Smooth muscle cell (in vitro differentiated cells): Measurements from ENCODE around the gene ANO6. TPM values are rescaled to one million over a fixed set of nuclear protein-coding genes. Genes with fewer than 3 reads are reported as not detected.

ENCODE experiments used
- DNase-seq: peaks from one replicate; lab custom pipeline; 2025; ENCODE audit not compliant: unreplicated experiment; lab: John Stamatoyannopoulos, UW
- H2AFZ ChIP-seq: fragments of 200-600 bp; sonication (generic); 2 replicates; pipeline ENCODE4 v1.6.0; 2016; ENCODE audit warnings: antibody characterized with exemption, low read depth, mild to moderate bottlenecking
- H3F3A ChIP-seq: fragments of 200-600 bp; sonication (generic); 2 replicates; pipeline ENCODE4 v1.6.0; 2017; ENCODE audit warnings: antibody characterized with exemption, low read depth
- H3K27ac ChIP-seq: fragments of 200-600 bp; sonication (generic); 2 replicates; pipeline ENCODE4 v1.5.1; 2016; ENCODE audit warnings: low read depth, mild to moderate bottlenecking
- H3K27me3 ChIP-seq: fragments of 200-600 bp; sonication (generic); 2 replicates; pipeline ENCODE4 v1.6.1; 2016; ENCODE audit warnings: low read depth, mild to moderate bottlenecking
- H3K36me3 ChIP-seq: fragments of 200-600 bp; sonication (generic); 2 replicates; pipeline ENCODE4 v1.5.1; 2016; ENCODE audit warnings: low read depth
- H3K4me1 ChIP-seq: fragments of 200-600 bp; sonication (generic); 2 replicates; pipeline ENCODE4 v1.5.1; 2016; ENCODE audit warnings: low read depth
- H3K4me2 ChIP-seq: fragments of 200-600 bp; sonication (generic); 2 replicates; pipeline ENCODE4 v1.6.0; 2016; ENCODE audit warnings: mild to moderate bottlenecking
- H3K4me3 ChIP-seq: fragments of 200-600 bp; sonication (generic); 2 replicates; pipeline ENCODE4 v1.5.1; 2016; ENCODE audit warnings: mild to moderate bottlenecking
- H3K79me2 ChIP-seq: fragments of 200-600 bp; sonication (generic); 2 replicates; pipeline ENCODE4 v1.6.0; 2016; ENCODE audit warnings: low read depth, mild to moderate bottlenecking
- H3K9ac ChIP-seq: fragments of 200-600 bp; sonication (generic); 2 replicates; pipeline ENCODE4 v1.6.0; 2016; ENCODE audit warnings: low read depth
- H3K9me3 ChIP-seq: fragments of 200-600 bp; sonication (generic); replicated peaks from 2 replicates; pipeline ENCODE4 v1.5.1; 2016; ENCODE audit warnings: low read depth
- H4K20me1 ChIP-seq: fragments of 200-600 bp; sonication (generic); 2 replicates; pipeline ENCODE4 v1.6.0; 2016; ENCODE audit warnings: low read depth
- CTCF ChIP-seq: fragments of 200-600 bp; sonication (generic); IDR thresholded peaks from 2 replicates; pipeline ENCODE4 v1.5.1; 2017; ENCODE audit warnings: borderline replicate concordance, mild to moderate bottlenecking, antibody characterized with exemption; ENCODE audit not compliant: insufficient read depth, poor library complexity, severe bottlenecking
- WGBS: methylation state at CpG from one replicate; pipeline ENCODE4 v1.1.7; 2016; ENCODE audit warnings: low lambda C conversion rate; 5-methylcytosine and 5-hydroxymethylcytosine counted together
- polyA plus RNA-seq: library from polyadenylated mRNA; unstranded; fragments of >200 nt; fragmentation: Nextera tagmentation; extraction: Ambion mirVana; gene quantifications from 2 replicates; pipeline ENCODE4 v1.2.1, GENCODE V29; 2016
- total RNA-seq: library from RNA; depleted of rRNA; stranded (reverse); fragments of >200 nt; gene quantifications from 2 replicates; pipeline ENCODE4 v1.2.3, GENCODE V29; 2014

Gene ANO6
- total and polyA plus RNA-seq, 2 experiments from 2014 or later = 44.8 to 106 TPM

GRCh38 chr12:45357539-45358417, 141.9 kb downstream of the ANO6 start:
- H3F3A ChIP-seq = peaks cover 1% of the 10 kb centered on the region
- no peak for TF ChIP-seq CTCF
- H3K4me1 ChIP-seq = no peaks in the 10 kb centered on the region
- H3K79me2 ChIP-seq = peaks cover 13% of the 10 kb centered on the region
- no peak overlapping the region for H2AFZ ChIP-seq
- no peak overlapping the region for H3K4me2 ChIP-seq
- no peaks in the 10 kb centered on the region for H3K27me3 ChIP-seq
- H4K20me1 ChIP-seq = no peaks in the 10 kb centered on the region
- H3K4me3 ChIP-seq = no peak overlapping the region
- H3K9ac ChIP-seq = no peak overlapping the region
- H3K9me3 ChIP-seq = peaks cover under 1% of the 10 kb centered on the region
- H3K36me3 ChIP-seq = peaks cover 23% of the 10 kb centered on the region
- H3K27ac ChIP-seq = no peak overlapping the region
- WGBS = 98% methylated on average over 4 of the region's 4 CpGs
- DNase-seq = no peak

- H3K4me1 ChIP-seq = no peaks in the 10 kb centered on the region
- no peak for DNase-seq
- TF ChIP-seq CTCF = no peak
Measured at GRCh38 chr12:45362291-45362690, 146.4 kb downstream of the ANO6 start.

GRCh38 chr12:45363903-45364302, 148.0 kb downstream of the ANO6 start:
- Histone ChIP-seq H3K36me3 (peaks cover 43% of the 10 kb centered on the region), H2AFZ (no peak overlapping the region), H3K9ac (no peak overlapping the region), H3K27me3 (no peaks in the 10 kb centered on the region), H3K9me3 (peaks cover 11% of the 10 kb centered on the region), H3K4me2 (no peak overlapping the region), H3K79me2 (peaks cover 52% of the 10 kb centered on the region), H3K4me1 (no peaks in the 10 kb centered on the region), H3K4me3 (no peak overlapping the region), H3K27ac (no peak overlapping the region), H4K20me1 (peaks cover 7% of the 10 kb centered on the region), H3F3A (no peaks in the 10 kb centered on the region)
- no peak for TF ChIP-seq CTCF
- DNase-seq = no peak

More at GRCh38 chr12:45362291-45362690, 146.4 kb downstream of the ANO6 start:
- Histone ChIP-seq H3K27me3 (no peaks in the 10 kb centered on the region), H3K36me3 (peaks cover 40% of the 10 kb centered on the region), H3K4me2 (no peak overlapping the region), H3K79me2 (peaks cover 52% of the 10 kb centered on the region), H3K4me3 (no peak overlapping the region), H2AFZ (no peak overlapping the region), H3K9ac (no peak overlapping the region), H3F3A (no peaks in the 10 kb centered on the region), H3K9me3 (peaks cover 11% of the 10 kb centered on the region), H4K20me1 (peaks cover 7% of the 10 kb centered on the region), H3K27ac (no peak overlapping the region)
